ENCODE results near the gene DAD1. TPM values are rescaled to one million over a fixed set of nuclear protein-coding genes. Genes with fewer than 3 reads are reported as not detected.
A peak's percentile ranks its signal among the peaks of the same experiment; 100 is the strongest.
"Not testable (repeated sequence)": the region's sequence is repeated elsewhere in the genome, so short reads cannot be mapped to it uniquely, and the experiment has no call there.

DAD1 gene
- 111 TPM for polyA plus RNA-seq (ENCODE audit: insufficient read length)

GRCh38 chr14:22589096-22589839, at the start of gene DAD1:
DAD1 (minus strand) TSS chr14:22589224; CDS start chr14:22589157, 67 bp downstream.
- peak; percentile 100 for DNase-seq (ENCODE audit: low read depth)

GRCh38 chr14:22635980-22636379, 47.0 kb upstream of the DAD1 start:
- not testable (repeated sequence) for DNase-seq (ENCODE audit: low read depth)

- DNase-seq (ENCODE audit: low read depth): no peak
Observed at GRCh38 chr14:22634233-22634900, 45.3 kb upstream of the DAD1 start.

GRCh38 chr14:22630486-22630885, 41.5 kb upstream of the DAD1 start:
- no peak for DNase-seq (ENCODE audit: low read depth)

DNA sequence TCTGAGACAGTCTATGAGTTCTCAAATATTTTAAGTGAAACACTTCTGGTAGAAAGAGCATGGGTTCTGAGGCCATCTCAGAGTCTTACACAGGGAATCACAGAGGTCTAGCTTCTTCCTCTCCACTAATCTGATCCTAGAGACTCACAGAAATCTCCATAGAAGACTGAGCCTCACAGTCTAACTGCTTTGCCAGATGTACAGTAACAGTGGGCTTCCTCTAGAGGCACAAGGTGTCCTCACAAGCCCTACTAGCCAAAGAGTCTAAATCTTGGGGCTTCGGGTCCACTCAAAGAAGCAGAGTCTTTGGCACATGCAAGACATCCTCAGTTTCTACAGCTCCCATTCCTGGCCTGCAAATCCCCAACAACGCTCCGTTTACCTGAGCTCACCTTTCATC, 41.0 kb upstream of the DAD1 start:
- no peak for DNase-seq (ENCODE audit: low read depth)

DNA sequence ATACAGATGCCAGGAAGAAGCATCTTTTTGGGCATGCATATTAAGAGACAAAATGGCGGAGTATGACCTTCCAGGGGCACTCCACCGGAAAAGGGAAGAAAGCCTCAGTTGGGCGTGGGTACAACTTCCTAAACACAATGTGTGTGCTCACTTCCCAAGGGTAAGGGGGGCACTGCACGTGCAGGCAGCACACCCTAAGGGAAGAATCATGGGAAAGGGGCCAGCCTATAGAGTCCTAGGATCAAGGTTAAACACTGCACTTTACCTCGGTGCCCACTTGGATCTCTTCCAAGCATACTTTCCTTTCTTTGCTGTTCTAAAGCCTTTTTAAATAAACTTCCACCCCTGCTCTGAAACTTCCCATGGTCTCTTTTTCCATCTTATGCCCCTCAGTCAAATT, 40.3 kb upstream of the DAD1 start:
- DNase-seq (ENCODE audit: low read depth): no peak

DNA sequence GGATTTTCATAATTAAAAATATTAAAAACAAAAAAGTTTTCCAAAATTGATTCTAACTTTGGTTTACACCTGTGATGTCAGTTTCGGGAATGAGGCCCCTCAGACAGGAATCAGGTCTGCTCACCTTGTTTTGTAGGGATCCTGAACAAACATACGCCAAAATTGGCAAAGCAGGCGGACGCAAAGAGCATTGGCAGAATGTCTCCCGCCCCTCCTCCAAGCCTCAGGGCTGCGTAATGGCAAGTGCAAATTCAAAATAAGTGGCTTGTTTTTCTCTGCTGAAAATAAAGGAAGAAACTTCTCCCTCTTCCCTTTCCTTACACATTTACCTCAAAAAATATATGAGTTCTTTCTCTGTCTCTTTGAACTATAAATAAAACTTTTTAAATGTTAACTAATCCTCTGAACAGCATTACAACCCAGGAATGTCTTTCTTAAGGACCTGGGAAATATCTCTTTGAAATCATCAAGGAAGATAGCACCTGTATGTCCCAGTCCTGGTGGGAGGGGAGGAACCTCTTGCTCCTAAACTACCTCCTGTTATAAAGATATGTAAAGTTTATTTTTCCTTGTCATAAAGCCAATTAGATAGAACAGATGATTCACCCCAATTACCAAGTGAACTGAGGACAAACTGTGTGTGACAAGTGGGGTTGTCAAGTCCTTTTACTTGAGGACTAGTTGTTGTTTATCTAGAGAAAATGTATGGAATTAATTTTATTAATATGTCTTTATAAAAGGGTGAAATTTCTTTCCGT, 38.7 kb upstream of the DAD1 start:
- DNase-seq (ENCODE audit: low read depth): no peak

GRCh38 chr14:22626590-22626989, 37.6 kb upstream of the DAD1 start:
- no peak for DNase-seq (ENCODE audit: low read depth)

DNA sequence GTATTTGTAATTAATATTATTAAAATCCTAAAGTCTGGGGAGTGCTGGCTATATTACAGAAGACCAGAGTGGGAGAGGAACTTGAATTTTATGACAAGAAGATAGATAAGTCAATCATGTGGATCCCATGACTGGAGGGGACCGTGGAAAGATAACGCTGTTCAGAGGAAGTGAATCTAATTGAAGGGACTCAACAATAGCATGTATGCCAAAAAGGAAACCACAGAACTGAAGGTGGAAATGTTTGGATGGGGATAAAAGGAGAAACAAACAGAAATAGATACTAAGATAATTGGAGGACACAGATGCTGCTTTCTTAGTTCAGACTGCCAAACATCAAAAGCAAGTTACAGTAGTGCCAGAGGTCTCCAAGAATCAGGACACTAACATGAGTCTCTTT, 34.0 kb upstream of the DAD1 start:
- no peak for DNase-seq (ENCODE audit: low read depth)

DNA sequence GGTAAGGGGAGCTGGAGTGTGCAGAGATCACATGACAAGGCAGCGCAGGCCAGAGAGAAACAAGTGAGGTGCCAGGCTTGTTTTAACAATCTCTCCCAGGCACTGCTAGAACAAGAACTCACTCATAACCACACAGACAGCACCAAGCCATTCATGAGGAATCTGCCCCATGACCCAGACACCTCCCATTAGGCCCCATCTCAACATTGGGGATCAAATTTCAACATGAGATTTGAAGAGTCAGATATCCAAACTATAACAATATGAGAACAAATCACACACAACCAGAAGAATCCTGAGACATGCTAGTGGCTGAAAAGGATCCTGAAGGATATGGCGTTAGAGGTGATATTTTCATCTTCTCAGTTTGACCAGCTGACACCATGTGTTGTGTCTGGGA, 33.2 kb upstream of the DAD1 start:
- no peak for DNase-seq (ENCODE audit: low read depth)

GRCh38 chr14:22615765-22616164, 26.7 kb upstream of the DAD1 start:
- DNase-seq (ENCODE audit: low read depth): not testable (repeated sequence)

GRCh38 chr14:22614240-22614799, 25.3 kb upstream of the DAD1 start:
- DNase-seq (ENCODE audit: low read depth): no peak

GRCh38 chr14:22613736-22614239, 24.8 kb upstream of the DAD1 start:
- DNase-seq (ENCODE audit: low read depth): no peak

DNA sequence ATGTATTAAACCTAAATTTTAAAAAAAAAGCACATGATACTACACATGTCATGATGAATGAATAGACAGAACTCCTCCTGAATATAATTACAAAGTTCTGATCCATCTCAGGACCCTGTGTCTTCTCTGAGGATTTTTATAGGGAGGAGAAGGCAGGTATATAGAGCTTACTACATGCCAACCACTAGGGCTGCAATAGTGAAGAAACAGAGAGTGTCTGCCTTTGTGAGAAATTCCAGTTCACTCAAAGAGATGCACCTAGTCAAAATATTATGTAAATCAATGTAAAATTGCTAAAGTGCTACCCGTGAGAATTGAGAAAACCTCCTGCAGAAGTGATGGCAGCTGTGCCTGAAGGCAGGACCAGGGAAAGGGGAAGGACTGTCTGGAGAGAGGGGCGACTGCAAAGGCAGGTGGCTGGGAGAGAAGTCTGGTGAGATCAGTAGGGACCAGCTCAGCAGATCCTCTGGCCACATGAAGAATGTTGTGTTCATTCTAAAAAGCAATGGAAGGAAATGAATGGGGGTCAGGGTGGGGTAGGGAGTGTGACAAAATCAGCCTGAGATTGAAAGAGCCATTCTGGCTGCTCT, 24.2 kb upstream of the DAD1 start:
- no peak for DNase-seq (ENCODE audit: low read depth)

- no peak for DNase-seq (ENCODE audit: low read depth)
Observed at GRCh38 chr14:22610931-22611330, 21.9 kb upstream of the DAD1 start.

- no peak for DNase-seq (ENCODE audit: low read depth)
Observed at GRCh38 chr14:22607291-22607690, 18.3 kb upstream of the DAD1 start.

DNA sequence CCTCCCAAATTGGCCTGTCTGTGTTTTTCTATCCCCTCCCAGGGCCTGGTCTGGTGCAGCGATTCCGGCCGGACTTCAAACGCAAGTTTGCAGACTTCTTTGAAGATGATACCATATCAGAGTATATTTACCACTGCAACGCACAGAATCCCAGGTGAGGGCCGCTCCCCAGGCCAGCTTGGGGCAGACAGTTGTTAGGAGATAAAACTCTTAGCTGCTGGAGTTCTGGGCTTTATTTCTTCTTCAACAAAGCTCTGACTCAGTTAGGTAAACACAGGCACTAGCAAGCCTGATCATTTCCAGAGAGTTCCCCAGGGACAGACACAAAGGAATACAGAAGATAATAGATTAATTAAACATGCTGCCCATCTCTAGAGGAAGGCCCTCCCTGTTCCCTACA, 17.4 kb upstream of the DAD1 start:
- DNase-seq (ENCODE audit: low read depth): no peak

GRCh38 chr14:22602862-22603261, 13.8 kb upstream of the DAD1 start:
- DNase-seq (ENCODE audit: low read depth): no peak

GRCh38 chr14:22601996-22602395, 13.0 kb upstream of the DAD1 start:
- DNase-seq (ENCODE audit: low read depth): no peak

GRCh38 chr14:22601456-22601855, 12.4 kb upstream of the DAD1 start:
- no peak for DNase-seq (ENCODE audit: low read depth)

DNA sequence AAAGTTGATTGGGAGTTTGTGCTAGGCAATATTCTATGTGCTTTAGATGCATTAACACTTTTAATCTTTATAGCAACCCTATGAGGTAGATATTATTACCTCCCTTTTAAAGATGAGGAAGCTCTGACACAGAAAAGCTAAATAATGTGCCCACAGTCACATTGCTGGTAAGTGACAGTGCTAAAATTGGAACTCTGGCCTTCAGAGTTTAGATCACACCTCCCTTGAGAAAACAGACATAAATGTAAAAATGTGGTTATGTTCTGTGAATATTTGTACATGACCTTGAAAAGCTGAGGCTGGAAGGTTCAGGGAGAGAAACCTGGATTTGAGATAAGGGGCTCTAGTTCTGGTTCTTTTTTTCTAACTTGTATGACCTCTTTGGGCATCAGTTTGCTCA, 11.0 kb upstream of the DAD1 start:
- DNase-seq (ENCODE audit: low read depth): no peak

GRCh38 chr14:22599349-22599748, 10.3 kb upstream of the DAD1 start:
- no peak for DNase-seq (ENCODE audit: low read depth)
